Heart left ventricle (tissue), 16 donors: ENCODE results near the gene PDE6A. TPM values are rescaled to one million over a fixed set of nuclear protein-coding genes. Genes with fewer than 3 reads are reported as not detected.

Experiments
- ATAC-seq, 4 donors: fragments of 200-7000 bp; cut with Tn5 transposase; one replicate each; pipeline ENCODE4 v1.9.1; 2020 to 2022; ENCODE audit warnings: moderate library complexity in 4 of 4, mild to moderate bottlenecking in 3 of 4, moderate number of reproducible peaks in 1 of 4
- DNase-seq, 5 donors: peaks; one replicate each; pipeline ENCODE4 v3.0.0-alpha.2; 2020
- H3K27ac ChIP-seq, 12 donors: fragments of 200-600 bp; sonication (generic) in 4 of 12; one replicate each; pipeline versions ENCODE4 v1.5.0 to v1.8.0; 2016 to 2022; ENCODE audit warnings: mild to moderate bottlenecking in 2 of 12
- H3K27me3 ChIP-seq, 9 donors: fragments of 200-600 bp; sonication (generic) in 2 of 9; one replicate each; pipeline versions ENCODE4 v1.5.1 to v1.8.0; 2016 to 2022; ENCODE audit warnings: mild to moderate bottlenecking in 3 of 9
- H3K36me3 ChIP-seq, 9 donors: fragments of 200-600 bp; sonication (generic) in 2 of 9; one replicate each; pipeline versions ENCODE4 v1.5.0 to v1.8.0; 2018 to 2022; ENCODE audit warnings: mild to moderate bottlenecking in 2 of 9
- H3K4me1 ChIP-seq, 12 donors: fragments of 200-600 bp; sonication (generic) in 4 of 12; one replicate each; pipeline versions ENCODE4 v1.5.0 to v1.8.0; 2016 to 2022; ENCODE audit warnings: mild to moderate bottlenecking in 3 of 12
- H3K4me3 ChIP-seq, 12 donors: fragments of 200-600 bp; sonication (generic) in 4 of 12; one replicate each; pipeline versions ENCODE4 v1.5.0 to v1.8.0; 2017 to 2022; ENCODE audit warnings: mild to moderate bottlenecking in 9 of 12, moderate library complexity in 4 of 12
- H3K9me3 ChIP-seq, 12 donors: fragments of 200-600 bp; sonication (generic) in 4 of 12; one replicate each; pipeline versions ENCODE4 v1.5.0 to v1.8.0; 2016 to 2022; ENCODE audit warnings: mild to moderate bottlenecking in 1 of 12
- CTCF ChIP-seq, 12 donors: fragments of 200-600 bp; sonication (generic) in 4 of 12; IDR thresholded peaks; one replicate each; pipeline versions ENCODE4 v1.5.0 to v1.8.0; 2018 to 2022; ENCODE audit warnings: antibody characterized with exemption in 12 of 12, mild to moderate bottlenecking in 5 of 12
- POLR2A ChIP-seq, 2 donors: fragments of 450-650 bp; IDR thresholded peaks; one replicate each; pipeline ENCODE4 v1.6.1; 2017; ENCODE audit warnings: antibody characterized with exemption in 2 of 2, mild to moderate bottlenecking in 2 of 2, moderate library complexity in 2 of 2
- WGBS, 4 donors: extraction: QIAGEN DNeasy Blood & Tissue Kit in 2 of 4; methylation state at CpG; one replicate each; pipeline versions ENCODE4 v1.1.5 to v1.1.7; 2013 to 2018; 5-methylcytosine and 5-hydroxymethylcytosine counted together
- intact Hi-C, 10 donors: fragments of 100-400 bp; cut with DNase I; formaldehyde crosslinking; loops; one replicate each; pipeline versions ENCODE4 v1.11.1 to v1.14.2; 2022
- polyA plus RNA-seq, 2 donors: library from polyadenylated mRNA; stranded (reverse); fragments of 200-250 nt; gene quantifications; one replicate each; pipeline ENCODE4 v1.2.3, GENCODE V29; 2013
- total RNA-seq, 9 donors: library from RNA; depleted of rRNA in 2 of 9; stranded (reverse); fragments of >200 nt in 2 of 9; fragmentation: NEBNext Ultra II Directional in 3 of 9; extraction: Animal tissue kit (Norgen Biotek cat#: 25700) in 3 of 9; gene quantifications; one replicate each; pipeline versions ENCODE4 v1.1.0 to v1.2.4, GENCODE V29; 2016 to 2023
- donor health status: ischemic (EF 13 %, LVEDD 7.1; RV severe dilation, severe dysfunction).
- donor health status: healthy with polysubstance abuse.
- donor health status: DM: no; HTN: yes; CAD: no.
- donor health status: DM: no; HTN: no; CAD: no.
- donor health status: ischemic (EF 25% LVEDD 6.9; RV normal size, moderate dysfunction).
- donor health status: ischemic (EF 25% LVEDD 5.7; RV mildly dilated, moderate dysfunction).
- donor health status: healthy.
- donor health status: DM: yes; HTN: yes; CAD: no.
- donor health status: ischemic (EF 35%, LVEDD 5.7; RV mildly dilated, moderate dysfunction).
- donor health status: nonischemic (EF 11% LVEDD 7.7; RV severe dilation, severe dysfunction).
- donor health status: DM: yes; HTN: yes; CAD: no.
- donor health status: PGD.
- donor health status: ischemic (EF 29% LVEDD 5.4; RV normal size, mild dysfunction).
- donor health status: nonischemic (EF 23%, LVEDD 6.1; RV moderate dilation, normal function).

PDE6A gene
- total and polyA plus RNA-seq, 11 donors, result 0.04 to 0.35 (median 0.11) TPM; not detected in 1

DNA sequence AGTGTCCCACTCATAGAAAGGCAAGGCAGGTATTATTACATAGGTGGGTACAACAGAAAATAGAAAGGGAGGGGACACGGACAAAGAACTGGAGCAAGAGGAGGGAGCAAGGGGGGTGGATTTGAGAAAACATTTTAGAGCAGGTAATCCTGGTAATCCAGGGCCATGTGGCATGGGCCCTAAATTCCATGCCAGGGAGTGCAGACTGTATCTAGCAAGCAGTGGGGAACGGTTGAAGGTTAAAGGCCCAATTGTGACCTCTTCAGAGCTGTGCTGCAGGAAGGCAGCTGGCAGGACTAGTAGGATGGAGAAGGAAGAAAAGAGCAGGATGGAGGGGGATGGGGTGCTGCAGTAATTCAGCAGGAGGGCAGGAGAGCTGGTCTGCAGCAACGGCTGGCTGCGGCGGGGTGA lies 75.2 kb downstream of the PDE6A start:
- ATAC-seq (no peak), DNase-seq (no peak)
- Histone ChIP-seq H3K9me3 (no peaks in the 10 kb centered on the region), H3K4me1 (peaks cover 0 to 18% (median 8%) of the 10 kb centered on the region in 12 donors), H3K27ac (no peak overlapping the region), H3K4me3 (no peak overlapping the region), H3K27me3 (no peaks in the 10 kb centered on the region), H3K36me3 (no peaks in the 10 kb centered on the region)
- 89 to 92% (median 92%) methylated on average over 5 of the region's 5 CpGs for WGBS, 4 donors
- TF ChIP-seq POLR2A (IDR thresholded peaks at IDR 0.05) (no peak), CTCF (IDR thresholded peaks at IDR 0.05) (no peak)
- intact Hi-C loops, result loop anchor here in 1 of 10 donors (5.0 kb wide), 1 partner anchor 68 kb away; no protein-coding TSS in a partner anchor

- Histone ChIP-seq H3K27me3 (no peaks in the 10 kb centered on the region), H3K36me3 (no peaks in the 10 kb centered on the region), H3K4me1 (peaks cover 0 to 6% (median 0%) of the 10 kb centered on the region in 12 donors), H3K27ac (no peak overlapping the region), H3K4me3 (no peak overlapping the region), H3K9me3 (no peaks in the 10 kb centered on the region)
- TF ChIP-seq POLR2A (IDR thresholded peaks at IDR 0.05) (no peak), CTCF (IDR thresholded peaks at IDR 0.05) (no peak)
- intact Hi-C loops, result loop anchor here in 1 of 10 donors (5.0 kb wide), 1 partner anchor 72 kb away; no protein-coding TSS in a partner anchor
- ATAC-seq (no peak), DNase-seq (no peak)
- WGBS, 4 donors, result 90 to 97% (median 92%) methylated on average over 4 of the region's 4 CpGs
These were observed 78.8 kb downstream of the PDE6A start for GRCh38 chr5:149865746-149866145.

DNA sequence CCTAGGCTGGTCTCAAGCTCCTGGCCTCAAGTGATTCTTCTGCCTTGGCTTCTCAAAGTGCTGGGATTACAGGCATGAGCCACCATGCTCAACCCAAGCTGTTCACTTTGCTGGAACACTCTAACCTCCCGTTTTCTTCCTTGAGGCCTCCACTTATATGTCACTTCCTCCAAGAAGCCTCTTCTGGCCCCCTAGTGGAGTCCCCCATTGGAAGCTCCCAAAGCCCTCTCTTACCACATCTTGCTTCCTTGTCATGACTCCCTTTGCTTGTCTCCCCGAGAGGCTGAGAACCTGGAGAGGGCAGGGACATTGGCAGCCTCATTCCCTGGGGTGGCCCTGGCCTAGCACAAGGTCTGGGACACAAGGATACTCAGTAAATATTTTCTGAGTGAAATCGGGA lies 80.8 kb downstream of the PDE6A start:
- TF ChIP-seq POLR2A (IDR thresholded peaks at IDR 0.05) (no peak), CTCF (IDR thresholded peaks at IDR 0.05) (no peak)
- WGBS, 4 donors, result 89 to 92% (median 90%) methylated on average over 3 of the region's 3 CpGs
- H3K27ac ChIP-seq, result no peak overlapping the region
- no peaks in the 10 kb centered on the region for H3K36me3 ChIP-seq
- H3K9me3 ChIP-seq, result no peaks in the 10 kb centered on the region
- ATAC-seq, result no peak
- no peak for DNase-seq
- intact Hi-C loops, result no loop called here
- no peak overlapping the region for H3K4me3 ChIP-seq
- H3K27me3 ChIP-seq, result no peaks in the 10 kb centered on the region
- peaks cover 0 to 6% (median 0%) of the 10 kb centered on the region in 12 donors for H3K4me1 ChIP-seq

DNA sequence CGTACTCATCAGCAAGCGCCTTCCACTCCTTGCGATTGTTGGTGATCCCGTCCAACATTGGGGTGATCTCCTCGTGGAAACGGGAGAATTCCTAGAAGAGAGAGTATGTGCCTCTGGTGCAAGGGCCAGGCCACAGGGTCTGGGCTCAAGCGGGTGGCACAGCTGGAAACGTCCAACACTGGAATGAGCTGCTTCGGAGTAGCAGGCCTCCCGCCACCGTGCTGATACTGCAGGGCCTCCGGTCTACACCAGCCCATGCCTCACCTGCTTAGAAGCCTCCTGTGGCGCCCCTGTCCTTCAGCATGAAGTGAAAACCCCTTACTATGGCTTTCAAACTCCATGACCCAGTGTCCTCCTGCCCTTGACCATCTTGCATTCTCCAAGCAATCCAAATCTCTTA lies 81.4 kb downstream of the PDE6A start:
- intact Hi-C loops, result no loop called here
- TF ChIP-seq CTCF (IDR thresholded peaks at IDR 0.05), result no peak
- no peak for TF ChIP-seq POLR2A (IDR thresholded peaks at IDR 0.05)
- no peak for DNase-seq
- Histone ChIP-seq H3K9me3 (no peaks in the 10 kb centered on the region), H3K36me3 (no peaks in the 10 kb centered on the region), H3K27me3 (no peaks in the 10 kb centered on the region), H3K4me1 (peaks cover 0 to 9% (median 0%) of the 10 kb centered on the region in 12 donors), H3K4me3 (no peak overlapping the region), H3K27ac (no peak overlapping the region)
- WGBS, 4 donors, result 93 to 96% (median 95%) methylated on average over 13 of the region's 13 CpGs
- ATAC-seq, result no peak
